Vagina (tissue), 2 donors: ENCODE data around the gene GSTO1. TPM values are rescaled to one million over a fixed set of nuclear protein-coding genes. Genes with fewer than 3 reads are reported as not detected.

Source experiments
- DNase-seq, 2 donors: peaks; one replicate each; pipeline ENCODE4 v3.0.0-alpha.2; 2017; ENCODE audit errors: extremely low spot score in 2 of 2
- H3K27ac ChIP-seq: fragments of 200-600 bp; sonication (generic); one replicate; pipeline ENCODE4 v1.5.1; 2019
- H3K27me3 ChIP-seq: fragments of 200-600 bp; sonication (generic); one replicate; pipeline ENCODE4 v1.5.1; 2019
- H3K36me3 ChIP-seq, 2 donors: fragments of 200-600 bp; sonication (generic); one replicate each; pipeline ENCODE4 v1.5.1; 2017 to 2019
- H3K4me1 ChIP-seq: fragments of 200-600 bp; sonication (generic); one replicate; pipeline ENCODE4 v1.5.1; 2019
- H3K4me3 ChIP-seq, 2 donors: fragments of 200-600 bp; sonication (generic); 1 replicate in 1 of 2; 2 replicates in 1 of 2; pipeline ENCODE4 v1.5.1; 2016 to 2019
- H3K9me3 ChIP-seq: fragments of 200-600 bp; sonication (generic); one replicate; pipeline ENCODE4 v1.5.1; 2019
- CTCF ChIP-seq, 3 experiments: fragments of 450-650 bp in 2 of 3; fragments of 200-600 bp in 1 of 3; sonication (generic) in 1 of 3; IDR thresholded peaks; one replicate each; pipeline ENCODE4 v1.5.1; 2017 to 2019; ENCODE audit warnings: antibody characterized with exemption in 3 of 3, mild to moderate bottlenecking in 2 of 3, moderate library complexity in 2 of 3
- POLR2A ChIP-seq, 2 donors: fragments of 450-650 bp; IDR thresholded peaks; one replicate each; pipeline ENCODE4 v1.6.1; 2017; ENCODE audit warnings: antibody characterized with exemption in 2 of 2, mild to moderate bottlenecking in 2 of 2, moderate library complexity in 2 of 2
- POLR2AphosphoS5 ChIP-seq, 2 donors: sonication (generic); formaldehyde crosslinking; IDR thresholded peaks; one replicate each; pipeline ENCODE4 v1.9.0; 2017; ENCODE audit warnings: antibody characterized with exemption in 2 of 2, mild to moderate bottlenecking in 2 of 2, low read depth in 1 of 2; ENCODE audit not compliant: insufficient read depth in 1 of 2
- intact Hi-C: fragments of 100-400 bp; cut with DNase I; formaldehyde crosslinking; loops from one replicate; pipeline ENCODE4 v1.15.1; 2023
- total RNA-seq: library from RNA; depleted of rRNA; stranded (reverse); fragments of >200 nt; gene quantifications from one replicate; pipeline ENCODE4 v1.2.3, GENCODE V29; 2016

The GSTO1 gene
- total RNA-seq, 1 donor from 2014 or later = 69.5 TPM

GRCh38 chr10:104274762-104275721 is 20.4 kb downstream of the GSTO1 start:
- no peaks in the 10 kb centered on the region for H3K36me3 ChIP-seq
- TF ChIP-seq POLR2AphosphoS5 (IDR thresholded peaks at IDR 0.05; ENCODE audit: insufficient read depth in 1 of 2, low read depth in 1 of 2) = peak in 1 of 2 donors; percentile 44
- TF ChIP-seq CTCF (IDR thresholded peaks at IDR 0.05) = peak; percentile 30 to 61 (median 49)
- no peak for TF ChIP-seq POLR2A (IDR thresholded peaks at IDR 0.05)
- peak overlapping the region; percentile 53 for H3K27ac ChIP-seq
- no peaks in the 10 kb centered on the region for H3K27me3 ChIP-seq
- peak overlapping the region; percentile 37 to 43 for H3K4me3 ChIP-seq
- H3K9me3 ChIP-seq = no peaks in the 10 kb centered on the region
- no peak for DNase-seq
- peaks cover 10% of the 10 kb centered on the region for H3K4me1 ChIP-seq
- intact Hi-C loops = no loop called here

GRCh38 chr10:104276192-104276591 is 21.5 kb downstream of the GSTO1 start:
- Histone ChIP-seq H3K9me3 (no peaks in the 10 kb centered on the region), H3K4me1 (peaks cover 10% of the 10 kb centered on the region), H3K4me3 (no peak overlapping the region), H3K36me3 (no peaks in the 10 kb centered on the region), H3K27me3 (no peaks in the 10 kb centered on the region), H3K27ac (no peak overlapping the region)
- TF ChIP-seq POLR2A (IDR thresholded peaks at IDR 0.05) (no peak), POLR2AphosphoS5 (IDR thresholded peaks at IDR 0.05; ENCODE audit: insufficient read depth in 1 of 2, low read depth in 1 of 2) (no peak), CTCF (IDR thresholded peaks at IDR 0.05) (no peak)
- no peak for DNase-seq
- intact Hi-C loops = no loop called here

- intact Hi-C loops = no loop called here
Measured at GRCh38 chr10:104277785-104278184, 23.1 kb downstream of the GSTO1 start.

GRCh38 chr10:104279550-104280259 is 25.0 kb downstream of the GSTO1 start:
- no peaks in the 10 kb centered on the region for H3K9me3 ChIP-seq
- no peaks in the 10 kb centered on the region for H3K36me3 ChIP-seq
- no peak for DNase-seq
- no peak overlapping the region for H3K4me3 ChIP-seq
- intact Hi-C loops = no loop called here
- H3K27ac ChIP-seq = no peak overlapping the region
- no peaks in the 10 kb centered on the region for H3K27me3 ChIP-seq
- H3K4me1 ChIP-seq = peaks cover 7% of the 10 kb centered on the region
- no peak for TF ChIP-seq CTCF (IDR thresholded peaks at IDR 0.05)
- no peak for TF ChIP-seq POLR2A (IDR thresholded peaks at IDR 0.05)
- TF ChIP-seq POLR2AphosphoS5 (IDR thresholded peaks at IDR 0.05; ENCODE audit: insufficient read depth in 1 of 2, low read depth in 1 of 2) = no peak

More at GRCh38 chr10:104277785-104278184, 23.1 kb downstream of the GSTO1 start:
- DNase-seq = no peak
- no peak overlapping the region for H3K27ac ChIP-seq
- TF ChIP-seq POLR2AphosphoS5 (IDR thresholded peaks at IDR 0.05; ENCODE audit: insufficient read depth in 1 of 2, low read depth in 1 of 2) (no peak), POLR2A (IDR thresholded peaks at IDR 0.05) (no peak), CTCF (IDR thresholded peaks at IDR 0.05) (no peak)
- peaks cover 10% of the 10 kb centered on the region for H3K4me1 ChIP-seq
- no peaks in the 10 kb centered on the region for H3K9me3 ChIP-seq
- H3K36me3 ChIP-seq = no peaks in the 10 kb centered on the region
- no peak overlapping the region for H3K4me3 ChIP-seq
- no peaks in the 10 kb centered on the region for H3K27me3 ChIP-seq
